GM21737 (cell line): ENCODE data around the gene FBL.
"Not testable (repeated sequence)": the region's sequence is repeated elsewhere in the genome, so short reads cannot be mapped to it uniquely, and the experiment has no call there.

Experiments
- ATAC-seq: cut with Tn5 transposase; IDR thresholded peaks from one replicate; pipeline ENCODE4 v1.9.1; 2021; ENCODE audit warnings: mild to moderate bottlenecking, moderate library complexity; ENCODE audit not compliant: unreplicated experiment

Gene FBL

DNA sequence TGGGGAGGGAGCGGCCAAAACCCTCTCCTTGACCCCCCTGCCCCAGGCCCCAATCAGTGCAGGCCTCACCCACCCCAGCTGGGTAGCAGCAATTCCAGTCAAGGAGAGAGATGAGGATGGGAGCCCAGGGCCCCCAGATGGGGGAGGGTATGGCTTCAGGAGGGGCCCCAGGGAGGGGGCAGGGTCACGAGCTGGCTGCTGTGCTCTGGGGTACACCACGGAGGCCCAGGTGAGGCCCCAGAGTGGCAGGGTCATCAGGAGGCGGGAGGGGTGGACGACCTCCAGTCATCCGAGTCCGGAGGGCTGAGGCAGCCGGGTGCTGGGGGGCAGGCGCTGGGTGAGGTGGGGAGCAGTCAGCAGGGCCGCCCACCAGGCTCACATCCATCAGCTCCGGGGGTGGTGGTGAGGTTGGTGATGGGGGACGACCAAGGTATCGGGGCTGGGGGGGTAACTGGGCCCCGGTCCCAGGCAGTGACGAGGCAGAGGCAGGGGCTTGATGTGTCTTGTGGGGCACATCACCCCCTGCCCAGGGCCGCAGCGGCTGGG is 20.6 kb downstream of the FBL start:
- no peak for ATAC-seq

DNA sequence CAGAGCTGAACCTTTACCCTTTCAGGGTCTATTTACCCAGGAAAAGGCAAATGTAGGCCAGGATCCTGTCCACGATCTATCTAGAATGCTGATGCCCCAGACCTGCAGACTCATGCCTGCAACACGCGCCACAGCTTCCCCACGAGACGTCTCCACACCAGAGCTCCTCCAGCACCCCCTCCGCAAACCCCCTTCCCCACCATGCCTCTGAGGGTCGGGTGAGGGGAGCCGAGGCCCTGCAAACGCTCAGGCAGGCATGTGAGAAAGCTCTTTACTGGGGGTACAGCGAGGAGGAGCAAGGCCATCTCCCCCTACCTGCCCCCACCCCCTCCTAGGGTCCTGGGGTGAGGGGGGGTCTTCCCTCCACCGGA is 21.1 kb downstream of the FBL start:
- no peak for ATAC-seq

DNA sequence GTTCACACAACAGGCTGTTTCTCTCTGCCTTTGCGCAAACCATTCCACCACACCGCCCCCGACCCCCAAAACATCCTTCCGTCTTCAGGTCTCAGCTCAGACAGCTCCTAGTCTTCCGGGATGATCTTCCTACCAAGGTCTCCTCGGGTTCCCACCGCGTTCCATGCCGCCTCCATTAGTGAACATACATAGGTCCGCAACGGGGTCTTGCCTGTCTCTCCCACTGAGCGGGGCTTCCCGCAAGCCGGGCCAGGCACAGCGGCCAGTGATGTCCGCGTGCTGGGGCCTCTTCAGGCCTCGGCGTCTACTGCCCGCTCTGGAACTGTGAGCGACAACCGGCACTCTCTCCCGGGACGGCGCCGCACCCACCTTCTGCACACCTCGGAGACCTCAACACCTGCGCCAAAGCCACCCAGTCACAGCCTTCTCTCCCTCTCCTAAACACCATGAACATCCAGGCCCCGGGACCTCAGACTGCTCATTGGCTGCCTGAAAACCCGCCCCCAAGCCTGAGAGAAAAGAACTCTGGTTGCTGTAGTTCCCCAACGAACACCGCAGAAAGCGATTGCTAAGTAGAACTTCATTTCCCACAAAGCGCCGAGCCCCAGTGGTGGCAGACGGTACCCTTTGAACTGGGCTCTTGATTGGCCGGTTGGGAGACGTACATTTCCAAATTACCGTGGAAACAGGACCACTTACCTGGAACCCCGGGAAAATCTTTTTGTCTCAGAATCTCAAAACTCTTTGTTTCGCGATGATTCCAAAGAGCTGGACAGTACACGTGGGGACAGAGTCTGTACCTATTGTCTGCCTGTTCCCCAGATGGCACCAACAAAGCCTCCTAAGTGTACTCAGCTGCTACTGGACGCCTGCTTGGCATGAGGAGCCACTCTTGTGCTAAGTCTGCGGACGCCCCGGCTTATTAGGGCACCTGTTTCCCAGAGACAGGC is 21.8 kb downstream of the FBL start:
- peak; percentile 79 for ATAC-seq

DNA sequence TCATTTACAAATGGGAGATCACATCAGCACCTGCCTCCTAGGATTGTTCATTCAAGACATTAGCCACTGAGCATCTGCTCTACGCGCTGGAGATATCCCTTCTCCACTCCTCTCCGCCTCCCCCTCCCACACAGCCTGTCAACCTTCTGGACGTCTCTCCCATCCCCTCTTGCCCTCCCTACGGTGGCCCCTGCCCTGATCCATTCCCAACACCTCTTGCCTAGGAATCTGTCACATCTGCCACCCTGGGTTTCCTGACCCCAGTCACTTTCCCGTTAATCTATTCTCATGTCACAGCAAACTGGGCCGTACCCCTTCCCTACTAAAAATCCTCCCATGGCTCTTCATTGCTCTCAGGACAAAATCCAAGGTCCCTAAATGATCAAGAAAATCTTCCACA is 22.5 kb downstream of the FBL start:
- ATAC-seq, result no peak

DNA sequence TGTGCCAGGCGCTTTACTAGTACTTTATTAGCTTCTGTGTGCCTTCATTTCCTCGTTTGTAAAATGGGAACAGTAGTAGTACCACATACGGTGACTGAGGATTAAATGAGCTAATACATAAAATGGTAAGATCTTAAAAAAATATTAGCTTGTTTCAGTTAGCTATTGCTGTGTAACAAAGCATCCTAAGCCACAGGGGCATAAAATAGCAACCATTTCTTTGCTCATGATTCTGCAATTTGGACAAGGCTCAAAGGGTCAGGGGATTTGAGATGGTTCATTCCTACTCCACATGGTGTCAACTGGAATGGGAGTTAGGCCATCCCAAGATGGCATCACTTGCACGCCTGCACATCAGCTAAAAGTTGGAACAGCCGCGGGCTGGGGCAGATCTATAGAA is 25.5 kb downstream of the FBL start:
- no peak for ATAC-seq

DNA sequence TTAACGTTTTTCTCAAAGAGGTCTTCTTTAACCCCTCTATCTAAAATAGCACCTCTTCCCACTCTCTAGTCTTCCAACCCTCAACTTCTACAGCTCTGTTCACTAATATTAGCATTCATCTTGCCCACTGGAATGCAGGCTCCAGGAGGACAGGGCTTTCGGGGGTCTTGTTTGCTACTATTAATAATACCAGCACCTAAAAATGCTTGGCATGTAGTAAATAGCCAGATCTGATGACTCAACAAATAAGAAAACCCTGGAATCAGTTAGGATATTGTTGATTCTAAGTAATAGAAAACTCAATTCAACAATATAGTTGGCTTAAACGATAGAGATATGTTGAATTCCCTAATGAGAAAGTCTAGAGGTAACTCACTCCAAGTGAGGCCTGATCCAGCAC is 26.4 kb downstream of the FBL start:
- no peak for ATAC-seq

DNA sequence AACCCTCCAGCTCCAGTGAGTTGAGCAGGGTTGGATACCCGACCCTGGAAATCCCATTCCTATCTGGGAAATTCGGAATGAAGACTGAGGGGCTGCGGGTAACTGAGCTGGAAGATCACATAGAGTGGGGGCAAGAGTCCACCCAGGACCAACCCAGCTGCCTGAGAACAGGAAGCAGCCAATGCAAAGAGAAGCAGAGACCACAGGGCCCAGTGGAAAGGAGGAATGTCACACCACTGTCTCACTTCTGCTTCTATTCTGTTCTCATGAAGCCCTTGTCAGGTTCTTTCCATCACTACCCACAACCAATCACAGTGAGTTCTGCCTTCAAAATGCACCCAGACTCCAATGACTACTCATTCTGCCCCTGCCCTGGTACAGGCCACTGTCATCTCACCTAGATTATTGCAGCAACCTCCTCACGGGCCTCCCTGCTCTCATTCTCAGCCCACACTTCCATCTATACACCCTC is 27.5 kb downstream of the FBL start:
- no peak for ATAC-seq

DNA sequence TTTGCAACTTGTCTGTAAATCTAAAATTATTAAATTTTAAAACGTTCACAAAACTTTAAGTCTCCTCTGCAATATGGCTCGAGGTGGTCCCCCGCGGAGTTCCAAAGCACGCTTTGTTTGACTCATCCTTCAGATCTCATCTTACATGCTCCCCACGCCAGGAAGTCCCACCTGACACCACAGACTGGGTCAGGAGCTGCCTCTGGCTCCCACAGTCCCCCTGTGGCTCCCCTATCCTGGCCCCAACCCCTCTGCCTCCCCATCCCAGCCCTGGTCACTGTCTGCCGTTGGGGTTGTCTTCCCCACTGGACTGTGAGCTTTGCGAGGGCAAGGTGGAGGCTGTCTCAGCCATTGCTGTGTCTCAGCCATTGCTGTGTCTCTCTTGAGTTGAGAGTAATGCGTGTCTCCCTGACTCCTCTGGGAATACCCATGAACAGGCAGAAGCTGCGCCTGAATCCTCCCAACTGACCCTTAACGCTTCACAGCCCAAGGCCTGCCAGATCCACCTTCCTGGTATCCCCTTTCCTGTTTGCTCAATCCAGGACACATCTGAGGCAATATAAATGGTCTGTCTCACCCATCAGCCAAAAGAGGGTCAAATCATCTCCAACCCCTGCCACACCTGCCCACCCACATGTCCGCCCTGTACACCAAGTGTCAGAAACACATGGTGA is 28.2 kb downstream of the FBL start:
- ATAC-seq, result no peak

DNA sequence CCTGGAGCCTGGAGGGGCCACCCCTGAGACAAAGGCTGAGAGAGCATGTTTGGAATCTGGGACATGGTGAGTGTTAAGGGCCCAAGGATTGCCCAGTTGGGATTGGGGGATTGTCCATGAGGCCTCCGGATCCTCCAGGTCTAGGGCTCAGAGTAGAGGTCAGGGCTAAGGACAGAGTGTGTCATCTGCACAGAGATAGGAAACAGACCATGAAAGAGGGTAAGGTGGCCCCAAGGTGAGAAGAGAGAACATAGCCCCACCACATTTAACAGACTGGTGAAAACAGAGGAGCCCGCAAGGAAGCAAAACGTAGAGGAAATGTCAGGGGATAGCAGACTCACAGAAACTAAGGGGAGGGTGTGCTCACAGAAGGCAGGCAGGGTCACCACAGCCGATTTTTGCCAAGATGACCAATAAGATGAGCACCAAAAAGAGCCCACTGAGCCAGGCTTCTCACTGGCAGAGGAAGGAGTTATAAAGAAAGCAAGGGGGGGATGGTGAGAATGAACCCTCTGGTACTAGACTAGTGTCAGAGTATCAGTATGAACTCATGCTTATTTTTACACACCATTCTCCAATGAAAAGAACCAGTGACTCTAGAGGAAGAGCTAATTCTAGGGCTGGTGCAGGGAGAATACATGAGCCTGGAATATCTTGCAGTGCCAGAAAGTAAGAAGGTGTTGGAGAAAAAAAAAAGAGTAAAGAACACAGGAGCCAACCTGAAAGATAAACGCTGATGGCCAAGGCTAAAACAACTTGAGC is 29.7 kb downstream of the FBL start:
- ATAC-seq, result no peak

DNA sequence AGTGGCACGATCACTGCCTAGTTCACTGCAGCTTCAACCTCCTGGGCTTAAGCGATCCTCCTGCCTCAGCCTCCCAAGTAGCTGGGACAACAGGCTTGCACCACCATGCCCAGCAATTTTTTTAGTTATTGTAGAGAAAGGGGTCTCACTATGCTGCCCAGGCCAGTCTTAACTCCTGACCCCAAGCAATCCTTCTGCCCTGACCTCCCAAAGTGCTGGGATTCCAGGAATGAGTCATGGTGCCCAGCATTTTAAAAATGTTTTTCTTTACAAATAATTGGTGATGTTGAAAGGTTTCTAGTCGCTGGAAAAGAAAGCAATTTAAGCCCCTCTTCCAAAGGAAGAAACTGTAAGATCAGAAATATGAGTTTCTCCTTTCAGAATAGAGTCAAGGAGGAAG is 31.6 kb downstream of the FBL start:
- no peak for ATAC-seq

DNA sequence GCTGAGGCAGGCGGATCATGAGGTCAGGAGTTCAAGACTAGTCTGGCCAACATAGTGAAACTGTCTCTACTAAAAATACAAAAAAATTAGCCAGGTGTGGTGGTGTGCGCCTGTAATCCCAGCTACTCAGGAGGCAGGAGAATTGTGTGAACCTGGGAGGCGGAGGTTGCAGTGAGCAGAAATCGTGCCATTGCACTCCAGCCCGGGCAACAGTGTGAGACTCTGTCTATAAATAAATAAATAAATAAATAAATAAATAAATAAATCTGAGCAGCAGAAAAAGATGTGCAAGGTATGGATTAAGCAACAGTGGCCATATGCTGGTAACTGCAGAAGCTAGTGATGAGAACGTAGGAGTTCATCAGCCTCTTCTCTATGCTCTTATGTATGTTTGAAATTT is 32.1 kb downstream of the FBL start:
- not testable (repeated sequence) for ATAC-seq

DNA sequence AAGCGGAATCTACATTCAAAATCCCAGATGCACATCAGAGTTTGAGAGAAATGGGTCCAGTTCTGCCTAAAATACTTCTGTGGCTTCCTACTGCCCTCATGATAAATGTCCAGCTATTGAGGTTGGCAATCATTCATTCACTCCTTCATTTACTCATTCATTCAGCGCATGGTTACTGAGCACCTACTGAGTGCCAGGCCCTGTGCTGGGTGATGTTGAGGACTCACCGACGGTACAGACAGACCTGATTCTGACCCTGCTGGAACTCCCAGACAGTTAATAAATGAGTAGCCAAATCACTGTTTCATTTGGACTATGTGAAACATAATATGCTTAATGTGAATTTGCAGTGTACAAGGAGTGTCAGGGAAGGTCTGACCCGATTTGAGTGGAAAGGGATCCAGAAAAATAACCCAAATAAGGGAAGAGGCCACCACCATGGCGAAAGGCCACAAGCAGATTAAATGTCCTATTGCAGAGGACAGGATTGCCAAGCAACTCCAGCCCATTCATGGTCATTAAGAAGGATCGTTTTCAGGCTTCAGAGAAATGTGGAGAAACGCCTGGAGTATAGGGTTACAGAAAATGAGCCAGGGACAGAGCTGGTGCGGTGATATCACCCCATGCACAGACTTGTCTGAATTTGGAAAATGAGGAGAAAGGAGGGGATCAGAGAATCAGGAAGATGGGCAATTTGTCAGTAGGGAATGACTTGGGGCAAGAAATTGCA is 32.8 kb downstream of the FBL start:
- no peak for ATAC-seq

DNA sequence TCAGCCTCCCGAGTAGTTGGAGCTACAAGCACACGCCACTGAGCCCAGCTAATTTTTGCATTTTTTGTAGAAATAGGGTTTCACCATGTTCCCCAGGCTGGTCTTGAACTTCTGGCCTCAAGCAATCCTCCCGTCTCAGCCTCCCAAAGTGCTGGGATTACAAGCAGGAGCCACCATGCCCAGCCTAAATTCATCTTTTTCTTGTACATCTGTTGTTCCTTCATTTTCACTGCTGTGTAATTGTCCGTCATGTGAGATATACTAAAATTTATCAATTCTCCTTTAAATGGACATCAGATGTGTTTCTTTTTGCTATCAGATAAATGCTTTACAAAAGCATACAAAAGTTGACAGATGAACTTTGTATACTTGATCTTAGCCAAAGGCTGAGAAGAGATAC is 35.1 kb downstream of the FBL start:
- no peak for ATAC-seq

DNA sequence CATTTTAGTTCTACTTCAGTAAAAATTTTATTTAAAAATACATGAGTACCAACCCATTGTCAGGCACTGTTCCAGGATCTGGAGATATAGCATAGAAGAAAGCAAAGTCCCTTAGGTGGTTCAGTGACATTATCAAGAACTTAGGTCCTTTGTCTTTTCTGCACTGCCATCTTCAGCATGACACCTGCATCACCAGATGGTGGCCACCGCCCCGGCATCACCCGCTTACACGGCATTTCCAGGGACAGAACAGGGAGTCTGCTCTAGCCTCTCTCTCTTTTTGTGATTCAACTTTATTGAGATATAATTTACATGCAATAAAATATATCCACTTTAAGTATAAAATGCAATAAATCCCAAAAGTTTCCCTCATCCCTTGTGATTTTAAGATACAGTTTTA is 35.8 kb downstream of the FBL start:
- no peak for ATAC-seq

DNA sequence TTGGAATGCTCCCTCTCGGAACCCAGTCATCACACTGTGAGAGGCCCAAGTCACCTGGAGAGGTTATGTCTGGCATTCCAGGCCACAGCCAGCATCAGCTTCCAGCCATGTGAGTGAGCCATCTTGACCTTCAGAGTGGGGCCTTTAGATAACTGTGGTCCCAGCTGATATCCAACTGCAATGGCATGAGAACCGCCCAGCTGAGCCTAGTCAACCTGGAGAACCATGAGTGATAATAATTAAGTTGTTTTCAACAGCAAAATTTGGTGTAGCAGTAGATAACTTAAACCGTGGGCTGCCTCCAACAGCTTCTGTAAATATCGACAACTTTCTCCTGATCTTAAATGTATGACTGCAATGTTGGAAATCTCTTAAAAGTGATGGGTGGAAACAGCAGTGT is 36.8 kb downstream of the FBL start:
- no peak for ATAC-seq

DNA sequence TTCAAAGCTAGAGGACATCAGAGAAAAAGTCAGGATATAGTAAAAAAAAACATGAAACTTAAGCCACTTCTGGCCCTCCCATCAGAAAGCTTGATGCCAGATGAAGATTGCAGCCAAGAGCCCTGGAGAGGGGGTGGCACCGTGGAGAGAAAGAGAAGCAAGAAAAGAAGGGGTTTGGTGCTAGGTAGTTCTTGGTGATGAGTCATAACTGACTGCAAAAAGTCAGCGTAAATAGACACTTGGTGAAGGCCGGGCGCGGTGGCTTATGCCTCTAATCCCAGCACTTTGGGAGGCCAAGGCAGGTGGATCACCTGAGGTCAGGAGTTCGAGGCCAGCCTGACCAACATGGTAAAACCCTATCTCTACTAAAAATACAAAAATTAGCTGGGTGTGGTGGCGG is 37.5 kb downstream of the FBL start:
- not testable (repeated sequence) for ATAC-seq

DNA sequence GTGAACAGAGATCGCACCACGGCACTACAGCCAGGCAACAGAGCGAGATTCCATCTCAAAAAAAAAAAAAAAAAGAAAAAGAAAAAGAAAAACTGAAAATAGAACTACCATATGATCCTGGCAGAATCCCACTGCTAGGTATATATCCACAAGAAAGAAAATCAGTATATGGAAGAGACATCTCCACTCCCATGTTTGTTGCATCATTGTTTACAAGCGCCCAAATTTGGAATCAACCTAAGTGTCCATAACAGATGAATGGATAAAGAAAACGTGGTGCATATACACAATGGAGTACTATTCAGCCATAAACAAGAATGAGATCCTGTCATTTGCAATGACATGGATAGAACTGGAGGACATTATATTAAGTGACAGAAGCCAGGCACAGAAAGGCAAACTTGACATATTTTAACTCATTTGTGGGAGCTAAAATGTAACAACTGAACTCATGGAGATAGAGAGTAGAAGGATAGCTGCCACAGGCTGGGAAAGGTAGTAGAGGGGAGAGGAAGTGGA is 38.3 kb downstream of the FBL start:
- no peak for ATAC-seq

DNA sequence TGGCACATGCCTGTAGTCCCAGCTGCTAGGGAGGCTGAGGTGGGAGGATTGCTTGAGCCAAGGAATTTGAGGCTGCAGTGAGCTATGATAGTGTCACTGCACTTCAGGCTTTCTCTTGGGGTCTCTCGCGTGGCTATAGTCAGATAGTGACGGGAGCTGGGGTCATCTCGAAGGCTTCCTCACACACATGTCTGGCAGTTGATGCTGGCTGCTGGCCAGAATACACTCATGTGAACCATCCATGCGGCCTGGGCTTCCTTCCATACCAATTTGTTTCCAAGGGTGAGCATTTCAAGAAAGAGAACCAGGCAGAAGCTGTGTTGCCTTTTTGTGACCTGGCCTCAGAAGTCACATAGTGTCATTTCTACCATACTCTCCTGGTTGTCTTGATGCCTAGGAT is 41.1 kb downstream of the FBL start:
- ATAC-seq, result no peak

DNA sequence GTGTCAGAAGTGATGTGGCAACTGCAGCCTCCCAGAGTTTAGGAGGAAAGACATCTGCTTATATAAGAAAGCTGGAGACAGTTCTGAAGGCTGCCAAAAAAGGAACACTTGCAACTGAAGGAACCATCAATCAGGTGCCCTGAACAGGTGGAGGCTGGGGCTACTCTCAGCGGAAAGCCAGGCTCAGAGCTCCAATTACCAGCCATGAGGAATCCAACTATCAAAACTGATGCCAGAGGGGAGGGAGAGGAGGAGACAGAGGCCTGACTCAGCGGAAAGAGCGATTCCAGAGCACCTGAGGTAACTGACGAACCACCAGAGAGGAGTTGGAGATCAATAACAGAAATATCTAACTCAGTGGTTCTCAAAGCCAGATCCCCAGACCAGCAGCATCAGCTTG is 43.2 kb downstream of the FBL start:
- no peak for ATAC-seq

DNA sequence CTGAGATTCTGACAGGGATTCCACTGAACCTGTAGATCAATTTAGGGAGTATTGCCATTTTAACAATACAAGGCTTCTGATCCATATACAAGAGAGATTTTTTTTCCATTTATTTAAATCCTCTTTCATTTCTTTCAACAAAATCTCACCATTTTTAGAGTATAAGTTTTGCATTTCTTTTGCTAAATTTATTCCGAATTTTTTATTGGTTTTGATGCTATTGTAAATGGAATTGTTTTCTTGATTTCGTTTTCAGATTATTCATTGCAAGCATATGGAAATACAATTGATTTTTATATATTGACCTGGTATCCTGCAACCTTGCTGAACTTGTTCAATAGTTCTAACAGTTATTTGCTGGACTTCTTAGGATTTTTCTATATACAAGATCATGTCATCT is 49.1 kb downstream of the FBL start:
- no peak for ATAC-seq
